ENCODE measurements around the gene LRRC7. TPM values are rescaled to one million over a fixed set of nuclear protein-coding genes. Genes with fewer than 3 reads are reported as not detected.
"Not testable (repeated sequence)": the region's sequence is repeated elsewhere in the genome, so short reads cannot be mapped to it uniquely, and the experiment has no call there.

LRRC7 gene
- total and polyA plus RNA-seq, 2 donors (not counting 1 experiment from before 2014, with no cell fraction given), result 0.03 TPM; not detected in 1

- H3K9me3 ChIP-seq (ENCODE audit: control insufficient read depth, insufficient read depth, low read depth, low read length), result no peaks in the 10 kb centered on the region
- H3K27ac ChIP-seq (ENCODE audit: insufficient read depth, low read length), result no peak overlapping the region
- H3K36me3 ChIP-seq (ENCODE audit: control insufficient read depth, insufficient read depth, low read length), result no peaks in the 10 kb centered on the region
- peaks cover 10% of the 10 kb centered on the region for H3K4me1 ChIP-seq (ENCODE audit: control insufficient read depth, extremely low read depth, insufficient read depth, low read length)
- no peak for TF ChIP-seq EZH2 (IDR thresholded peaks at IDR 0.05; ENCODE audit: low read length, missing control alignments)
- no peak for TF ChIP-seq CTCF (conservative IDR thresholded peaks at IDR 0.05 in 1 of 2, IDR thresholded peaks at IDR 0.05 in 1 of 2; ENCODE audit: low read depth in 1 of 2, low read length in 2 of 2)
- H2AFZ ChIP-seq (ENCODE audit: low read length), result no peak overlapping the region
- peak; percentile 29 to 45 for DNase-seq (ENCODE audit: low read depth in 2 of 2)
- no peak overlapping the region for H3K4me2 ChIP-seq (ENCODE audit: extremely low read depth, insufficient read depth, low read length)
- H3K27me3 ChIP-seq (ENCODE audit: control insufficient read depth, insufficient read depth, low read length), result no peaks in the 10 kb centered on the region
- no peaks in the 10 kb centered on the region for H4K20me1 ChIP-seq (ENCODE audit: control insufficient read depth, extremely low read depth, insufficient read depth, low read length)
- no peaks in the 10 kb centered on the region for H3K79me2 ChIP-seq (ENCODE audit: control insufficient read depth, insufficient read depth, low read length)
- no peak overlapping the region for H3K4me3 ChIP-seq (replicated peaks in 1 of 4; ENCODE audit: control extremely low read depth in 1 of 4, insufficient read depth in 1 of 4, low read depth in 3 of 4, low read length in 4 of 4)
- no peak overlapping the region for H3K9ac ChIP-seq (ENCODE audit: insufficient read depth, low read length)
Observed at GRCh38 chr1:70042090-70042731, 474.5 kb downstream of the LRRC7 start.

GRCh38 chr1:70043804-70044203, 476.1 kb downstream of the LRRC7 start:
- no peak for TF ChIP-seq CTCF (conservative IDR thresholded peaks at IDR 0.05 in 1 of 2, IDR thresholded peaks at IDR 0.05 in 1 of 2; ENCODE audit: low read depth in 1 of 2, low read length in 2 of 2)
- TF ChIP-seq EZH2 (IDR thresholded peaks at IDR 0.05; ENCODE audit: low read length, missing control alignments), result no peak
- Histone ChIP-seq H3K9ac (ENCODE audit: insufficient read depth, low read length) (no peak overlapping the region), H3K27me3 (ENCODE audit: control insufficient read depth, insufficient read depth, low read length) (no peaks in the 10 kb centered on the region), H3K27ac (ENCODE audit: insufficient read depth, low read length) (no peak overlapping the region), H3K36me3 (ENCODE audit: control insufficient read depth, insufficient read depth, low read length) (no peaks in the 10 kb centered on the region), H3K9me3 (ENCODE audit: control insufficient read depth, insufficient read depth, low read depth, low read length) (no peaks in the 10 kb centered on the region), H4K20me1 (ENCODE audit: control insufficient read depth, extremely low read depth, insufficient read depth, low read length) (no peaks in the 10 kb centered on the region), H2AFZ (ENCODE audit: low read length) (no peak overlapping the region), H3K4me1 (ENCODE audit: control insufficient read depth, extremely low read depth, insufficient read depth, low read length) (peaks cover 10% of the 10 kb centered on the region), H3K4me3 (replicated peaks in 1 of 4; ENCODE audit: control extremely low read depth in 1 of 4, insufficient read depth in 1 of 4, low read depth in 3 of 4, low read length in 4 of 4) (no peak overlapping the region), H3K79me2 (ENCODE audit: control insufficient read depth, insufficient read depth, low read length) (no peaks in the 10 kb centered on the region), H3K4me2 (ENCODE audit: extremely low read depth, insufficient read depth, low read length) (no peak overlapping the region)
- peak; percentile 54 to 86 for DNase-seq (ENCODE audit: low read depth in 2 of 2)

GRCh38 chr1:70044832-70045231, 477.1 kb downstream of the LRRC7 start:
- Histone ChIP-seq H3K9ac (ENCODE audit: insufficient read depth, low read length) (no peak overlapping the region), H3K79me2 (ENCODE audit: control insufficient read depth, insufficient read depth, low read length) (no peaks in the 10 kb centered on the region), H3K9me3 (ENCODE audit: control insufficient read depth, insufficient read depth, low read depth, low read length) (no peaks in the 10 kb centered on the region), H3K4me2 (ENCODE audit: extremely low read depth, insufficient read depth, low read length) (peak overlapping the region; percentile 9), H2AFZ (ENCODE audit: low read length) (no peak overlapping the region), H3K36me3 (ENCODE audit: control insufficient read depth, insufficient read depth, low read length) (no peaks in the 10 kb centered on the region), H3K4me1 (ENCODE audit: control insufficient read depth, extremely low read depth, insufficient read depth, low read length) (peaks cover 10% of the 10 kb centered on the region), H3K27ac (ENCODE audit: insufficient read depth, low read length) (no peak overlapping the region), H3K27me3 (ENCODE audit: control insufficient read depth, insufficient read depth, low read length) (no peaks in the 10 kb centered on the region), H4K20me1 (ENCODE audit: control insufficient read depth, extremely low read depth, insufficient read depth, low read length) (no peaks in the 10 kb centered on the region), H3K4me3 (replicated peaks in 1 of 4; ENCODE audit: control extremely low read depth in 1 of 4, insufficient read depth in 1 of 4, low read depth in 3 of 4, low read length in 4 of 4) (no peak overlapping the region)
- peak; percentile 63 to 86 for DNase-seq (ENCODE audit: low read depth in 2 of 2)
- TF ChIP-seq EZH2 (IDR thresholded peaks at IDR 0.05; ENCODE audit: low read length, missing control alignments) (no peak), CTCF (conservative IDR thresholded peaks at IDR 0.05 in 1 of 2, IDR thresholded peaks at IDR 0.05 in 1 of 2; ENCODE audit: low read depth in 1 of 2, low read length in 2 of 2) (no peak)

- not testable (repeated sequence) for H3K4me2 ChIP-seq (ENCODE audit: extremely low read depth, insufficient read depth, low read length); H3K27me3 ChIP-seq (ENCODE audit: control insufficient read depth, insufficient read depth, low read length); H2AFZ ChIP-seq (ENCODE audit: low read length); DNase-seq (ENCODE audit: low read depth in 2 of 2); H3K4me3 ChIP-seq (replicated peaks in 1 of 4; ENCODE audit: control extremely low read depth in 1 of 4, insufficient read depth in 1 of 4, low read depth in 3 of 4, low read length in 4 of 4); H3K27ac ChIP-seq (ENCODE audit: insufficient read depth, low read length); H3K36me3 ChIP-seq (ENCODE audit: control insufficient read depth, insufficient read depth, low read length); H4K20me1 ChIP-seq (ENCODE audit: control insufficient read depth, extremely low read depth, insufficient read depth, low read length); H3K9me3 ChIP-seq (ENCODE audit: control insufficient read depth, insufficient read depth, low read depth, low read length); H3K79me2 ChIP-seq (ENCODE audit: control insufficient read depth, insufficient read depth, low read length); H3K9ac ChIP-seq (ENCODE audit: insufficient read depth, low read length)
- peaks cover 10% of the 10 kb centered on the region for H3K4me1 ChIP-seq (ENCODE audit: control insufficient read depth, extremely low read depth, insufficient read depth, low read length)
Observed at GRCh38 chr1:70045581-70045980, 477.9 kb downstream of the LRRC7 start.

All from fibroblast of lung (primary cell).